Activated T-cell treated with anti-CD3 and anti-CD28 coated beads, Interleukin-2, amount 50 U/mL, for 24 hours (primary cell): ENCODE results near the gene ACSL6.
A peak's percentile ranks its signal among the peaks of the same experiment; 100 is the strongest.

Experiments used
- DNase-seq: peaks from one replicate; pipeline ENCODE4 v3.0.0-alpha.2; 2020
- H3K27ac Mint-ChIP-seq: 2 replicates; pipeline ENCODE4 v1.8.0; 2020; ENCODE audit warnings: mild to moderate bottlenecking, mixed read lengths
- H3K27me3 Mint-ChIP-seq: 2 replicates; pipeline ENCODE4 v1.8.0; 2020; ENCODE audit warnings: mixed read lengths
- H3K36me3 Mint-ChIP-seq: 2 replicates; pipeline ENCODE4 v1.8.0; 2020; ENCODE audit warnings: low read depth, mixed read lengths
- H3K4me1 Mint-ChIP-seq: 2 replicates; pipeline ENCODE4 v1.8.0; 2020; ENCODE audit warnings: low read depth, mixed read lengths
- H3K4me3 Mint-ChIP-seq: 2 replicates; pipeline ENCODE4 v1.8.0; 2020; ENCODE audit warnings: mild to moderate bottlenecking, moderate library complexity, mixed read lengths
- H3K9me3 Mint-ChIP-seq: 2 replicates; pipeline ENCODE4 v1.8.0; 2020; ENCODE audit warnings: mixed read lengths

The ACSL6 gene

GRCh38 chr5:132001647-132002561 is 9.6 kb downstream of the ACSL6 start:
- H3K27me3 Mint-ChIP-seq: no peaks in the 10 kb centered on the region
- H3K4me3 Mint-ChIP-seq: no peak overlapping the region
- no peak for DNase-seq
- H3K4me1 Mint-ChIP-seq: peaks cover 50% of the 10 kb centered on the region
- H3K27ac Mint-ChIP-seq: no peak overlapping the region
- no peaks in the 10 kb centered on the region for H3K9me3 Mint-ChIP-seq
- H3K36me3 Mint-ChIP-seq: no peaks in the 10 kb centered on the region

DNA sequence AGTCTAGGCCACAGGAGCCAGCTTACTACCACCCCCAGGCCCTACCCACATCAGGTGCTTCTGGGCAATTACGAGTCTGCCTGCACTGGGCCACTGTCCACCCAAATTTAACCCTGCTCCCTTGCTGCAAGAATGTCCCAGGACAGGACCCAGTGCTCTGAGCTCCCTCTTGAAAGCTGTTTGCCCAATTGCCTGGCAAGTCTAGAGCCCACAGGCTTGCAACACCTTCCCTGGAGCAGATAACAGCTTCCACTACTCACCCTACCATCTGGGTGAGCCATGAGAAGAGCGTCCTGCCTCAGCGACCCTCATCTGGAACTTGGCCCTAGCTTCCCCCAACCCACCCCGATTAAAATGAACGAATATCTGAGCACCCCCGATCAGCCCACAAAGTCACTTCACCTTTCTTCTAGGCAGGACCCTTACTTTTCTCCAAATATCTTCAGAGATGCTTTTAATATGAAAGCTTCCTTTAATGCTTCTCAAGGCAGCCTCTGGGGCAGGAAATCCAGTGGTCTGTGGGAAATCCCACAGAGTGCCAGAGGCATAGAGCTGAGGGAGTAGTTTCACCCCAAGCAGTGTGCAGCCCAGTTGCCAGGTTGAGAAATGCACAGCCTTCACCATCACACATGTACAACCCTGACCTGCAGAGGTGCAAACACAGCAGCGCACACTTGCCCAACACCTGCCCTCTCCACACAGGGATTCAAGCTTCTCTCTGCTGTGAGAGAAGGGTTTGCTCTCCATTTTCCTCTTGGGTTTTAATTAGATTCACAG is 10.6 kb downstream of the ACSL6 start:
- Mint-ChIP-seq H3K9me3 (no peaks in the 10 kb centered on the region), H3K4me3 (no peak overlapping the region), H3K27me3 (no peaks in the 10 kb centered on the region), H3K27ac (peak overlapping the region; percentile 63), H3K4me1 (peaks cover 57% of the 10 kb centered on the region), H3K36me3 (no peaks in the 10 kb centered on the region)
- DNase-seq: no peak

DNA sequence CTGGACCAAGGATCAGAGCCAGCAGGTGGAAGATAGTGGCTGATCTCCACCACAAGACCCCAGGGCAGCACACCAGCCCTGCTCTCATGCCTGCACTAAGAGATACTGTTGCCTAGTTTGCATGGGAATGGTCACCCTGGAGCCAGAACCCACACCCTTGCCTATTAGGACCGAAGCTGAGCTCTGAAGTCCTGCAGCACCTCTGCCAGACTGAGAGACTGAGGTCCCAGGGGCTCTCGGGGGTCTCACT is 11.3 kb downstream of the ACSL6 start:
- Mint-ChIP-seq H3K36me3 (no peaks in the 10 kb centered on the region), H3K9me3 (no peaks in the 10 kb centered on the region), H3K27ac (no peak overlapping the region), H3K4me1 (peaks cover 57% of the 10 kb centered on the region), H3K4me3 (no peak overlapping the region), H3K27me3 (no peaks in the 10 kb centered on the region)
- no peak for DNase-seq

GRCh38 chr5:131999441-132000240 is 11.8 kb downstream of the ACSL6 start:
- peaks cover 57% of the 10 kb centered on the region for H3K4me1 Mint-ChIP-seq
- H3K27ac Mint-ChIP-seq: no peak overlapping the region
- no peaks in the 10 kb centered on the region for H3K36me3 Mint-ChIP-seq
- H3K27me3 Mint-ChIP-seq: no peaks in the 10 kb centered on the region
- H3K4me3 Mint-ChIP-seq: no peak overlapping the region
- DNase-seq: no peak
- H3K9me3 Mint-ChIP-seq: no peaks in the 10 kb centered on the region

DNA sequence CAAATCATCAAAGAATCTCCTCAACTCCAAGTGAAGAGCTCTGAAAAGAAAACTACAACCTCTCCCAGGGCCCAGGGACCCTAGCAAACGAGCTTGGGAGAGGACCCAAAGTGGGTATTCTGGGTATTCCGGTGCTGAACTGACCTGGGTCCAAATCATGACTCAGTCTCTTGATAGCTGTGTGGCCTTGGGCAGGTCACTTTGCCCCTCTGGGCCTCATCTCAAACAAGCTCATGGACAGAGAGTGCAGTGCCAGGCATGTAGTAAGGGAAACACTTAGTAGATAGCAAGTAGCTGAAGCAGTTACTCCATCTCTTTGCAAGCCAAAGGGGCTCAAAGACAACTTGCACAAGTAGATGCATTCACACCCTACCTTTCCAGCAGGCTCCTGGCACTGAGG is 12.4 kb downstream of the ACSL6 start:
- Mint-ChIP-seq H3K4me3 (no peak overlapping the region), H3K27me3 (no peaks in the 10 kb centered on the region), H3K4me1 (peaks cover 57% of the 10 kb centered on the region), H3K27ac (no peak overlapping the region), H3K36me3 (no peaks in the 10 kb centered on the region), H3K9me3 (no peaks in the 10 kb centered on the region)
- no peak for DNase-seq

DNA sequence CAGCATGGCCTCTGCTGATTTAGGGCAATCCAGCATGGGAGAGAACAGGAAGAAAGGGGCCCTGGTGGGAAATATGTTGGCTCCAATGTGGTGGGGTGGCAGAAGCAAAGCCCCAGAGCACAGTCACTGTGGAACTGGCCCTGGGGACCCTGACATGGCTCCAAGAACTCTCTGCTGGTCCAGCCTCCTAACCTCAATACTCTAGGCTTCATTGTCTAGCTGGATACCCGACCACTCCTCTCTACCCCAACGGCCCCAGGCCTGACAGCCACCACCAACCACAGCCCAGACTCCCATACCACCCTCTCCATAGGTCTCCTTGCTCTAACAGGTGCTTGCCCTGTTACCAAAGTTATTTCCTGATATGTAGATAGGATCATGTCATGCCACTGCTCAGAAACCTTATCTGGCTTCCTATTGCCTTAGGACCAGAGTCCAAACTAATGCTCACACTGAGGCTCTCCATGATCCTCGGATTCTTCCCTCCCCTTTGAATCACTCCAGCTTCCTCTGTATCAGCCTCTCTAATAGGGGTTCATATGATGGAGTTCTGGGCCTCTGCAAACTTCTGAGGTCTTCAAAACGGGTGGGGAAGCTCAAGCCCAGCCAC is 12.9 kb downstream of the ACSL6 start:
- H3K4me3 Mint-ChIP-seq: no peak overlapping the region
- no peak for DNase-seq
- no peak overlapping the region for H3K27ac Mint-ChIP-seq
- H3K27me3 Mint-ChIP-seq: no peaks in the 10 kb centered on the region
- H3K36me3 Mint-ChIP-seq: no peaks in the 10 kb centered on the region
- no peaks in the 10 kb centered on the region for H3K9me3 Mint-ChIP-seq
- peaks cover 57% of the 10 kb centered on the region for H3K4me1 Mint-ChIP-seq

- no peak for DNase-seq
- no peaks in the 10 kb centered on the region for H3K27me3 Mint-ChIP-seq
- H3K36me3 Mint-ChIP-seq: no peaks in the 10 kb centered on the region
- no peak overlapping the region for H3K4me3 Mint-ChIP-seq
- H3K9me3 Mint-ChIP-seq: no peaks in the 10 kb centered on the region
- peaks cover 54% of the 10 kb centered on the region for H3K4me1 Mint-ChIP-seq
- H3K27ac Mint-ChIP-seq: no peak overlapping the region
Observed at GRCh38 chr5:131997727-131998117, 13.7 kb downstream of the ACSL6 start.

GRCh38 chr5:131997026-131997726 is 14.3 kb downstream of the ACSL6 start:
- Mint-ChIP-seq H3K27ac (no peak overlapping the region), H3K4me1 (peaks cover 49% of the 10 kb centered on the region), H3K4me3 (no peak overlapping the region), H3K9me3 (no peaks in the 10 kb centered on the region), H3K36me3 (no peaks in the 10 kb centered on the region), H3K27me3 (no peaks in the 10 kb centered on the region)
- no peak for DNase-seq

DNA sequence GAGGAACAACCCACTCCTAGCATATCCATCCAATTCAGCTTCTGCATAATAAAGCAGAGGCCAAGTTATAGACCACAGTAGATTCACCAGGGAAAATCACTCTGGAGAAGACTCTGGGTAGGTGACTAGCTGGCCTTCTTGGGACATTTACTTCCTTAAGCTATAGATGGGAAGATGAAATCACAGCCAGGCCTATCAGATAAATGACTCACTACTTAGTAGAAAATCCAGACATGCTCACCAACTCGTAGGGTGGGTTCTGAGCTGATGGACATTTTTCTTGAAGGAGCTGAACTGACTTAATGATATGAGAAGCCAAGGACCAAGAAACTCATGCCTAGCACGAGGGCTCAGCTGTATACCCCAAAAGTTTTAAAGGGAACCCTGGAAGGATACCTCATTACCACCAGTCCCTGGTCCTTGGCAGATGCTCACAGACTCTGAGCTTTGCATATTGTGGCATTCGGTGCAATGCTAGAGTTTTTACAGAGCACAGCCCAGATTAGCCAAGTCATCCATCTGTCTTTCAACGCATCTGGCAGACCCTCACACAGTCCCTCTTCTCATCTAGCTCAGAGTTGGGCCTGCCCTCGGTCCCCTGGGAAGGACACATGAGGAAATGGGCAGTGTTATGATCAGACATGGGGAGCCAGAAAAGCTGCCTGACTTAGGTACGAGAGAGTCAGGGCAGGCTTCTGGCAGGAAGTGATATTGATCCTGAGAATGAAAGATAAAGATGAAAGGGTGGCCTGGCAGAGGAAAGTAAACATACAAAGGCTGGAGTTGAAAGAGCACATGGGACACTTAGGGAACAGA is 15.0 kb downstream of the ACSL6 start:
- H3K9me3 Mint-ChIP-seq: no peaks in the 10 kb centered on the region
- H3K4me3 Mint-ChIP-seq: no peak overlapping the region
- no peaks in the 10 kb centered on the region for H3K36me3 Mint-ChIP-seq
- peaks cover 43% of the 10 kb centered on the region for H3K4me1 Mint-ChIP-seq
- no peak for DNase-seq
- no peak overlapping the region for H3K27ac Mint-ChIP-seq
- no peaks in the 10 kb centered on the region for H3K27me3 Mint-ChIP-seq

DNA sequence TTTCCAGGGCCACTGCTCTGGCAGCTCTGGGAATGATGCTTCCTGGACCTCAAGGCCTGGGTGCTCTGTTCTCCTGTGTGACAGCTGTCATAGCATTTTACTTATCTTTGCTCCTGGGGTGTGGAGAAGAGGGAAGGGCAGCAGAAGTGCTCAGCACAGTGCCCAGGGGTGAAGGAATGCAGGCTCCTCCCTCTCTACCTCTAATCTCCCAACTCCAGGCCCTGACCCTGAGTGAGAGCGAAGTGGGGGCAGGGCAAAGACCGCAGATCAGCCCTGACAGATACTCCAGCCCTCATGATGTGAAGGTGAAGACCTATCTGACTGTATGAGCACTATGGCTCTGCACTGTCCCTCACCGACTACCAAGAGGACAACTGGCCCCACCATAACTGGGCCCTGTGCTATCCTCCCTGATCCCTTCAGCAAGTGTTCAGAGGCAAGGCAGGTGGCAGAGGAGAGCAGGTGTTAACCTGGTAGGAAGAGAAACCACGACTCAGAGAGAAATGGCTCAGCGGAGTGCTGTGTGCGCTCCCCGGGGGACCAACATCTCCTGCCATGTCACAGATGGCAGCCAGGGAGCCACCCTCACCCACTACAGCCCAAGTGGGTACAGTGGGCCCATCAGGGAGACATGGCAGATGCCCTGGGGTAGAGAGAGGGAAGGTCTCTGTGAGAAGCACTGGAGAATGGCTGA is 16.8 kb downstream of the ACSL6 start:
- DNase-seq: no peak
- H3K4me3 Mint-ChIP-seq: no peak overlapping the region
- H3K27me3 Mint-ChIP-seq: no peaks in the 10 kb centered on the region
- H3K4me1 Mint-ChIP-seq: peaks cover 25% of the 10 kb centered on the region
- no peaks in the 10 kb centered on the region for H3K36me3 Mint-ChIP-seq
- H3K27ac Mint-ChIP-seq: no peak overlapping the region
- H3K9me3 Mint-ChIP-seq: no peaks in the 10 kb centered on the region

- H3K4me1 Mint-ChIP-seq: peaks cover 21% of the 10 kb centered on the region
Observed at GRCh38 chr5:131994090-131994489, 17.4 kb downstream of the ACSL6 start.

GRCh38 chr5:131993676-131994075 is 17.8 kb downstream of the ACSL6 start:
- Mint-ChIP-seq H3K27me3 (no peaks in the 10 kb centered on the region), H3K4me1 (peaks cover 17% of the 10 kb centered on the region), H3K9me3 (no peaks in the 10 kb centered on the region), H3K4me3 (no peak overlapping the region), H3K36me3 (no peaks in the 10 kb centered on the region), H3K27ac (no peak overlapping the region)
- DNase-seq: no peak

More at GRCh38 chr5:131994090-131994489, 17.4 kb downstream of the ACSL6 start:
- DNase-seq: no peak
- H3K36me3 Mint-ChIP-seq: no peaks in the 10 kb centered on the region
- no peaks in the 10 kb centered on the region for H3K9me3 Mint-ChIP-seq
- no peak overlapping the region for H3K27ac Mint-ChIP-seq
- H3K4me3 Mint-ChIP-seq: no peak overlapping the region
- no peaks in the 10 kb centered on the region for H3K27me3 Mint-ChIP-seq

DNA sequence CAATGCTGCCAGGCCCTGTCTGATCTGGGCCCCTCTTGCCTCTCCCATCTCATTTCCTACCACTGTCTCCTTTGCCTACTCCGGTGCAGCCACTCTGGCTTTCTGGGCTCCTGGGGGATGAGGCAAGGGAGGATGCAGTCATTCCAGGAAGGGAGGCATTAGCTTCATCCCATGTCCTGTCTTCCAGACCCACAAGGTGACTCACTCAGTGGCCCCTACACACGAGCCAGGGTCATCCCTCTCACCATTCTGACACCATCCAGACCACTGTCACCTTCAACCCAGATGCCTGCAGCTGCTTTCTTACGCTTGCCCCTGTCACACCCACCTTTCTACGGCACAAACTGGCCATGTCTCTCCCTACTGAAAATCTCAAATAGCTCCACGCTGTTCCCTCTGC is 19.1 kb downstream of the ACSL6 start:
- Mint-ChIP-seq H3K27ac (no peak overlapping the region), H3K4me1 (peaks cover 11% of the 10 kb centered on the region), H3K9me3 (no peaks in the 10 kb centered on the region), H3K27me3 (no peaks in the 10 kb centered on the region), H3K36me3 (peaks cover 2% of the 10 kb centered on the region), H3K4me3 (no peak overlapping the region)
- DNase-seq: no peak
